Calu3 (cell line): Measurements from ENCODE around the gene ANKRD50. TPM values are rescaled to one million over a fixed set of nuclear protein-coding genes. Genes with fewer than 3 reads are reported as not detected.

Experiments used
- BruUV-seq: library from RNA; stranded (reverse); fragments of 400-500 nt; replicated peaks from 2 replicates; lab custom pipeline; 2021; lab: Mats Ljungman, UMichigan
- CTCF ChIA-PET: fragments of 300-600 bp; sonication (Branson Sonifier 250); formaldehyde crosslinking; loops from one replicate; lab custom pipeline; 2022; ENCODE audit warnings: antibody characterized with exemption; lab: Charles Lee
- DNase-seq: peaks from one replicate; pipeline ENCODE4 v3.0.0; 2022
- H3K27ac Mint-ChIP-seq: one replicate; pipeline ENCODE4 v1.8.0; 2022; ENCODE audit warnings: mixed read lengths; ENCODE audit not compliant: unreplicated experiment
- H3K27me3 Mint-ChIP-seq: one replicate; pipeline ENCODE4 v1.8.0; 2022; ENCODE audit warnings: mixed read lengths; ENCODE audit not compliant: unreplicated experiment
- H3K36me3 Mint-ChIP-seq: one replicate; pipeline ENCODE4 v1.8.0; 2022; ENCODE audit warnings: mild to moderate bottlenecking, moderate library complexity, mixed read lengths; ENCODE audit not compliant: insufficient read depth, unreplicated experiment
- H3K4me1 Mint-ChIP-seq: one replicate; pipeline ENCODE4 v1.8.0; 2022; ENCODE audit warnings: mild to moderate bottlenecking, low read depth, mixed read lengths; ENCODE audit not compliant: unreplicated experiment
- H3K4me3 Mint-ChIP-seq: one replicate; pipeline ENCODE4 v1.8.0; 2022; ENCODE audit warnings: mild to moderate bottlenecking, low read depth, moderate library complexity, mixed read lengths; ENCODE audit not compliant: unreplicated experiment
- H3K9me3 Mint-ChIP-seq: one replicate; pipeline ENCODE4 v1.8.0; 2022; ENCODE audit warnings: low read depth, mixed read lengths; ENCODE audit not compliant: unreplicated experiment
- CTCF ChIP-seq: fragments of 200-600 bp; IDR thresholded peaks from one replicate; pipeline ENCODE4 v1.8.0; 2022; ENCODE audit warnings: antibody characterized with exemption; ENCODE audit not compliant: unreplicated experiment
- intact Hi-C: fragments of 100-400 bp; cut with micrococcal nuclease; formaldehyde crosslinking; loops from one replicate; pipeline ENCODE4 v1.10.0; 2022; ENCODE audit not compliant: unreplicated experiment
- total RNA-seq: library from RNA; stranded (reverse); gene quantifications from 2 replicates; pipeline ENCODE4 v1.2.3, GENCODE V29; 2022

ANKRD50 gene
- total RNA-seq, 1 experiment from 2014 or later = 24.3 TPM

- CTCF ChIA-PET = no interaction called here
Measured at GRCh38 chr4:124708517-124709300, 3.8 kb downstream of the ANKRD50 start.

GRCh38 chr4:124705393-124705792, 7.1 kb downstream of the ANKRD50 start:
- intact Hi-C loops = loop anchor here (5.0 kb wide), 1 partner anchor 542 kb away; no protein-coding TSS in a partner anchor
- Mint-ChIP-seq H3K27ac (no peak overlapping the region), H3K4me3 (no peak overlapping the region), H3K9me3 (no peaks in the 10 kb centered on the region), H3K36me3 (peaks cover 8% of the 10 kb centered on the region), H3K27me3 (no peaks in the 10 kb centered on the region), H3K4me1 (peaks cover 18% of the 10 kb centered on the region)
- BruUV-seq = no TSS peak
- TF ChIP-seq CTCF = no peak
- no peak for DNase-seq
- CTCF ChIA-PET = no interaction called here

More at GRCh38 chr4:124708517-124709300, 3.8 kb downstream of the ANKRD50 start:
- no peak overlapping the region for H3K4me3 Mint-ChIP-seq
- H3K36me3 Mint-ChIP-seq = peaks cover 7% of the 10 kb centered on the region
- no peaks in the 10 kb centered on the region for H3K9me3 Mint-ChIP-seq
- no peak for DNase-seq
- TF ChIP-seq CTCF = no peak
- intact Hi-C loops = loop anchor here (5.0 kb wide), 1 partner anchor 539 kb away; no protein-coding TSS in a partner anchor
- H3K27ac Mint-ChIP-seq = peak overlapping the region; percentile 42
- H3K27me3 Mint-ChIP-seq = no peaks in the 10 kb centered on the region
- no TSS peak for BruUV-seq
- peaks cover 5% of the 10 kb centered on the region for H3K4me1 Mint-ChIP-seq

GRCh38 chr4:124703154-124703553, 9.4 kb downstream of the ANKRD50 start:
- DNase-seq = no peak
- peaks cover 25% of the 10 kb centered on the region for H3K4me1 Mint-ChIP-seq
- no TSS peak for BruUV-seq
- CTCF ChIA-PET = interaction anchor here (0.7 kb wide), 1 partner anchor 358 kb away, joined by 8 read pairs; no protein-coding TSS in a partner anchor
- intact Hi-C loops = no loop called here
- H3K27ac Mint-ChIP-seq = no peak overlapping the region
- peaks cover 4% of the 10 kb centered on the region for H3K9me3 Mint-ChIP-seq
- no peak for TF ChIP-seq CTCF
- H3K27me3 Mint-ChIP-seq = no peaks in the 10 kb centered on the region
- peaks cover 8% of the 10 kb centered on the region for H3K36me3 Mint-ChIP-seq
- H3K4me3 Mint-ChIP-seq = no peak overlapping the region

GRCh38 chr4:124697441-124697840, 15.1 kb downstream of the ANKRD50 start:
- CTCF ChIA-PET = no interaction called here
- no peak overlapping the region for H3K27ac Mint-ChIP-seq
- TF ChIP-seq CTCF = no peak
- peaks cover 16% of the 10 kb centered on the region for H3K36me3 Mint-ChIP-seq
- peaks cover 4% of the 10 kb centered on the region for H3K9me3 Mint-ChIP-seq
- H3K4me1 Mint-ChIP-seq = peaks cover 16% of the 10 kb centered on the region
- intact Hi-C loops = no loop called here
- no peak overlapping the region for H3K4me3 Mint-ChIP-seq
- no TSS peak for BruUV-seq
- DNase-seq = no peak
- no peaks in the 10 kb centered on the region for H3K27me3 Mint-ChIP-seq
